HepG2 (cell line): ENCODE results near the gene SHC3. TPM values are rescaled to one million over a fixed set of nuclear protein-coding genes. Genes with fewer than 3 reads are reported as not detected.
A peak's percentile ranks its signal among the peaks of the same experiment; 100 is the strongest.

ENCODE experiments used
- ATAC-seq: fragments of 200-7000 bp; cut with Tn5 transposase; 3 replicates; pipeline ENCODE4 v1.9.1; 2020; ENCODE audit warnings: mild to moderate bottlenecking, moderate library complexity
- BruUV-seq: library from RNA; stranded (reverse); fragments of 400-500 nt; replicated peaks from 2 replicates; lab custom pipeline; 2021; lab: Mats Ljungman, UMichigan
- CTCF ChIA-PET: fragments of 300-600 bp; formaldehyde crosslinking; extraction: SDS; loops from one replicate; lab custom pipeline; 2021; ENCODE audit warnings: low total read pairs, inconsistent platforms, low intra/inter-chr PET ratio; lab: Yijun Ruan, JAX
- POLR2A ChIA-PET: fragments of 350-600 bp; sonication (Branson Sonifier 250); formaldehyde crosslinking; loops from one replicate; lab custom pipeline; 2020; ENCODE audit warnings: antibody characterized with exemption, inconsistent platforms; lab: Yijun Ruan, JAX
- DNase-seq: peaks from one replicate; pipeline ENCODE4 v3.0.0-alpha.2; 2015; ENCODE audit warnings: low spot score
- FAIRE-seq: peaks from 3 replicates; lab custom pipeline; 2011; peaks lifted over from hg19 to GRCh38; lab: Jason Lieb, UNC
- H2AFZ ChIP-seq: one replicate; pipeline ENCODE4 v1.6.1; 2011; ENCODE audit warnings: low read length, inconsistent platforms
- H3K27ac ChIP-seq: fragments of 300-600 bp; 3 replicates; pipeline ENCODE4 v1.8.0; 2011; ENCODE audit warnings: mixed run types, mild to moderate bottlenecking, mixed read lengths, low read length, inconsistent platforms; ENCODE audit not compliant: insufficient read depth; ENCODE audit errors: extremely low read length
- H3K27me3 ChIP-seq, 2 experiments: fragments of 200-600 bp in 1 of 2; 2 replicates in 1 of 2; 3 replicates in 1 of 2; pipeline versions ENCODE4 v1.6.0 to v1.8.0; 2011; ENCODE audit warnings: low read length in 2 of 2, mild to moderate bottlenecking in 2 of 2, moderate library complexity in 2 of 2, inconsistent platforms in 1 of 2; ENCODE audit not compliant: insufficient read depth in 2 of 2, control insufficient read depth in 1 of 2
- H3K36me3 ChIP-seq, 2 experiments: fragments of 200-600 bp in 1 of 2; replicated peaks in 1 of 2; 2 replicates in 1 of 2; 3 replicates in 1 of 2; pipeline versions ENCODE4 v1.5.1 to v1.8.0; 2011; ENCODE audit warnings: low read length in 2 of 2, inconsistent platforms in 1 of 2; ENCODE audit not compliant: insufficient read depth in 2 of 2, control insufficient read depth in 1 of 2
- H3K4me1 ChIP-seq: 2 replicates; pipeline ENCODE4 v1.5.1; 2012; ENCODE audit warnings: low read length, inconsistent platforms; ENCODE audit not compliant: insufficient read depth
- H3K4me2 ChIP-seq: 2 replicates; pipeline ENCODE4 v1.6.0; 2011; ENCODE audit warnings: low read depth, low read length, inconsistent platforms
- H3K4me3 ChIP-seq, 3 experiments: fragments of 200-600 bp in 1 of 3; sonication (generic), shearing (Covaris generic) in 1 of 3; replicated peaks in 1 of 3; 2 replicates each; pipeline ENCODE4 v1.5.1; 2011 to 2016; ENCODE audit warnings: low read length in 3 of 3, inconsistent platforms in 2 of 3, low read depth in 2 of 3, mild to moderate bottlenecking in 2 of 3, control low read depth in 1 of 3, mixed read lengths in 1 of 3; ENCODE audit not compliant: insufficient read depth in 1 of 3
- H3K79me2 ChIP-seq: one replicate; pipeline ENCODE4 v1.6.1; 2011; ENCODE audit warnings: low read length, inconsistent platforms; ENCODE audit not compliant: insufficient read depth
- H3K9ac ChIP-seq: 2 replicates; pipeline ENCODE4 v1.6.0; 2011; ENCODE audit warnings: mild to moderate bottlenecking, low read depth, low read length, inconsistent platforms; ENCODE audit not compliant: insufficient read depth
- H3K9me3 ChIP-seq: 2 replicates; pipeline ENCODE4 v1.5.1; 2012; ENCODE audit warnings: mild to moderate bottlenecking, low read length
- H4K20me1 ChIP-seq: 2 replicates; pipeline ENCODE4 v1.6.0; 2011; ENCODE audit warnings: inconsistent platforms, mild to moderate bottlenecking, low read length, moderate library complexity; ENCODE audit not compliant: insufficient read depth
- HNF4A ChIP-seq: sonication (generic); formaldehyde crosslinking; IDR thresholded peaks from 2 replicates; pipeline ENCODE4 v1.4.0; 2020; ENCODE audit warnings: missing genetic modification reagents
- KAT7 ChIP-seq: IDR thresholded peaks from 2 replicates; pipeline ENCODE4 v1.6.1; 2018; ENCODE audit warnings: borderline replicate concordance, missing compliant biosample characterization
- KDM2A ChIP-seq: sonication (generic); formaldehyde crosslinking; IDR thresholded peaks from 2 replicates; pipeline ENCODE4 v1.4.0; 2020; ENCODE audit warnings: low read depth, missing genetic modification reagents, borderline replicate concordance
- MEIS2 ChIP-seq: sonication (generic); formaldehyde crosslinking; IDR thresholded peaks from 2 replicates; pipeline ENCODE4 v1.9.0; 2021; ENCODE audit warnings: mild to moderate bottlenecking, missing genetic modification reagents
- MXI1 ChIP-seq: IDR thresholded peaks from 3 replicates; pipeline ENCODE4 v1.6.1; 2012; ENCODE audit warnings: low read depth, low read length, inconsistent platforms, borderline replicate concordance
- ONECUT2 ChIP-seq: sonication (generic); formaldehyde crosslinking; IDR thresholded peaks from 2 replicates; pipeline ENCODE4 v1.4.0; 2020; ENCODE audit warnings: missing genetic modification reagents
- TBP ChIP-seq: sonication (generic); formaldehyde crosslinking; IDR thresholded peaks from 2 replicates; pipeline ENCODE4 v1.5.0; 2020; ENCODE audit warnings: missing genetic modification reagents
- THAP11 ChIP-seq: IDR thresholded peaks from 2 replicates; pipeline ENCODE4 v1.6.1; 2016; ENCODE audit warnings: missing biosample characterization, missing genetic modification reagents
- ZFYVE20 ChIP-seq: sonication (generic); formaldehyde crosslinking; IDR thresholded peaks from 2 replicates; pipeline ENCODE4 v1.8.0; 2023; ENCODE audit warnings: low read depth, mild to moderate bottlenecking, moderate library complexity, missing genetic modification reagents, borderline replicate concordance
- WGBS: methylation state at CpG from one replicate; pipeline ENCODE4 v1.1.6; 2017; ENCODE audit warnings: low lambda C conversion rate; 5-methylcytosine and 5-hydroxymethylcytosine counted together
- in situ Hi-C: cut with HindIII; loops from 2 replicates; pipeline ENCODE4 v1.10.0; 2017; ENCODE audit warnings: low pct_unique_long_range_greater_than_20kb; ENCODE audit not compliant: extremely low pct_ligation_motif_present
- intact Hi-C: fragments of 100-400 bp; cut with micrococcal nuclease; formaldehyde crosslinking; loops from one replicate; pipeline ENCODE4 v1.10.0; 2022; ENCODE audit not compliant: unreplicated experiment
- polyA plus RNA-seq, 8 experiments: library from polyadenylated mRNA; depleted of rRNA in 3 of 8; stranded (reverse) in 7 of 8; unstranded in 1 of 8; fragments of >200 nt; fragmentation: Illumina TruSeq in 4 of 8; extraction: Trizol in 4 of 8; gene quantifications; 2 replicates each; pipeline versions ENCODE4 v1.2.1 to v1.2.3, GENCODE V29; 2011 to 2016; ENCODE audit warnings: low read depth in 4 of 8, missing spikeins in 1 of 8, mixed read lengths in 1 of 8; ENCODE audit not compliant: insufficient read depth in 1 of 8
- total RNA-seq, 5 experiments: library from RNA; depleted of rRNA; stranded (reverse); fragments of >200 nt; fragmentation: Illumina TruSeq; extraction: Trizol; gene quantifications; 2 replicates each; pipeline ENCODE4 v1.2.3, GENCODE V29; 2016; ENCODE audit warnings: low read depth in 1 of 5
- TF ChIP-seq, protein P1 (sequence below): sonication (generic); formaldehyde crosslinking; IDR thresholded peaks from 2 replicates; pipeline ENCODE4 v1.4.0; 2020; ENCODE audit warnings: missing genetic modification reagents
- TF ChIP-seq, protein P2 (sequence below): sonication (generic); formaldehyde crosslinking; IDR thresholded peaks from 2 replicates; pipeline ENCODE4 v1.8.1; 2023; ENCODE audit warnings: mild to moderate bottlenecking, missing genetic modification reagents

The SHC3 gene
- total and polyA plus RNA-seq, 2 of the 13 experiments (the other 11 are each of a cell fraction or from before 2014, with no cell fraction given) = 0.09 to 0.89 TPM

DNA sequence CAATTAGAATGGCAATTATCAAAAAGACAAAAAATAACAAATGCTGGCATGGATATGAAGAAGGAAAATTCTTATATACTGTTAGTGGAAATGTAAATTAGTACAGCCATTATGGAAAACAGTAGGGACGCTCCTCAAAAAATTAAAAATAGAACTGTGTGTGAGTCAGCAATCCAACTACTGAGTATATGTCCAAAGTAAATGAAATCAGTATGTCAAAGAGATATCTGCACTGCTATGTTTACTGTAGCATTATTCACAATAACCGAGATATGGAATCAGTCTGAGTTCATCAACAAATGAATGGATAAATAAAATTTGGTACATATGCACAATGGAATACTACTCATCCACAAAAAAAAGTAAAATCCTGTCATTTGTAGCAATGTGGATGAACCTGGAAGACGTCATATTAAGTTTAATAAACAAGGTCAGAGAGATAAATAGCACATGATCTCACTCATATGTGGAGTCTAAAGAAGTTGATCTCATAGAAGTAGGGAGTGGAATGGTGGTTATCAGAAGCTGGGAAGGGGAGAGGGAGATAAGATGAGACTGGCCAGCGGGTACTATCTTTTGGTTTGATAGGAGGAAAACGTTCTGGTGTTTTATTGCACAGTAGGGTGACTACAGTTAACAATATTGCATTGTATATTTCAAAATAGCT is 16.6 kb upstream of the SHC3 start:
- TF ChIP-seq MXI1 = no peak
- no peak for TF ChIP-seq KDM2A (CRISPR knock-in tag)
- no peak for TF ChIP-seq KAT7 (CRISPR knock-in tag)
- no peak for TF ChIP-seq MEIS2 (CRISPR knock-in tag)
- WGBS = 12% methylated on average over 5 of the region's 5 CpGs
- Histone ChIP-seq H3K27ac (no peak overlapping the region), H3K4me1 (peaks cover 11% of the 10 kb centered on the region), H3K36me3 (no peaks in the 10 kb centered on the region), H4K20me1 (no peaks in the 10 kb centered on the region), H3K4me2 (no peak overlapping the region), H2AFZ (no peak overlapping the region), H3K27me3 (no peaks in the 10 kb centered on the region), H3K79me2 (no peaks in the 10 kb centered on the region), H3K9me3 (peaks cover 8% of the 10 kb centered on the region), H3K9ac (no peak overlapping the region), H3K4me3 (no peak overlapping the region)
- in situ Hi-C loops = no loop called here
- no peak for FAIRE-seq
- no TSS peak for BruUV-seq
- intact Hi-C loops = no loop called here
- CTCF ChIA-PET = no interaction called here
- no peak for ATAC-seq
- POLR2A ChIA-PET = no interaction called here
- no peak for DNase-seq

GRCh38 chr9:89194421-89195130 is 16.0 kb upstream of the SHC3 start:
- Histone ChIP-seq H3K9me3 (peaks cover 8% of the 10 kb centered on the region), H3K4me2 (no peak overlapping the region), H3K4me3 (no peak overlapping the region), H3K36me3 (no peaks in the 10 kb centered on the region), H2AFZ (no peak overlapping the region), H3K4me1 (peaks cover 11% of the 10 kb centered on the region), H3K27me3 (no peaks in the 10 kb centered on the region), H3K27ac (no peak overlapping the region), H3K9ac (no peak overlapping the region), H4K20me1 (no peaks in the 10 kb centered on the region), H3K79me2 (no peaks in the 10 kb centered on the region)
- ATAC-seq (no peak), FAIRE-seq (no peak), DNase-seq (no peak)
- in situ Hi-C loops = no loop called here
- TF ChIP-seq, protein P1, sequence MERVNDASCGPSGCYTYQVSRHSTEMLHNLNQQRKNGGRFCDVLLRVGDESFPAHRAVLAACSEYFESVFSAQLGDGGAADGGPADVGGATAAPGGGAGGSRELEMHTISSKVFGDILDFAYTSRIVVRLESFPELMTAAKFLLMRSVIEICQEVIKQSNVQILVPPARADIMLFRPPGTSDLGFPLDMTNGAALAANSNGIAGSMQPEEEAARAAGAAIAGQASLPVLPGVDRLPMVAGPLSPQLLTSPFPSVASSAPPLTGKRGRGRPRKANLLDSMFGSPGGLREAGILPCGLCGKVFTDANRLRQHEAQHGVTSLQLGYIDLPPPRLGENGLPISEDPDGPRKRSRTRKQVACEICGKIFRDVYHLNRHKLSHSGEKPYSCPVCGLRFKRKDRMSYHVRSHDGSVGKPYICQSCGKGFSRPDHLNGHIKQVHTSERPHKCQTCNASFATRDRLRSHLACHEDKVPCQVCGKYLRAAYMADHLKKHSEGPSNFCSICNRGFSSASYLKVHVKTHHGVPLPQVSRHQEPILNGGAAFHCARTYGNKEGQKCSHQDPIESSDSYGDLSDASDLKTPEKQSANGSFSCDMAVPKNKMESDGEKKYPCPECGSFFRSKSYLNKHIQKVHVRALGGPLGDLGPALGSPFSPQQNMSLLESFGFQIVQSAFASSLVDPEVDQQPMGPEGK = 0 out of 2 replicates have a peak, but pooled peaks have one; percentile 24
- TF ChIP-seq, protein P2, sequence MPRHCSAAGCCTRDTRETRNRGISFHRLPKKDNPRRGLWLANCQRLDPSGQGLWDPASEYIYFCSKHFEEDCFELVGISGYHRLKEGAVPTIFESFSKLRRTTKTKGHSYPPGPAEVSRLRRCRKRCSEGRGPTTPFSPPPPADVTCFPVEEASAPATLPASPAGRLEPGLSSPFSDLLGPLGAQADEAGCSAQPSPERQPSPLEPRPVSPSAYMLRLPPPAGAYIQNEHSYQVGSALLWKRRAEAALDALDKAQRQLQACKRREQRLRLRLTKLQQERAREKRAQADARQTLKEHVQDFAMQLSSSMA (CRISPR knock-in tag) = no peak
- no peak for TF ChIP-seq THAP11
- no peak for TF ChIP-seq TBP (CRISPR knock-in tag)
- no peak for TF ChIP-seq ONECUT2 (CRISPR knock-in tag)
- 0 out of 2 replicates have a peak, but pooled peaks have one; percentile 9 for TF ChIP-seq HNF4A
- TF ChIP-seq ZFYVE20 (CRISPR knock-in tag) = no peak
- WGBS = 34% methylated on average over 4 of the region's 4 CpGs
- ChIA-PET POLR2A (no interaction called here), CTCF (no interaction called here)
- intact Hi-C loops = no loop called here
- BruUV-seq = no TSS peak
